GM12864 (cell line): ENCODE results near the gene GNPDA2.

Experiments used
- DNase-seq: peaks from one replicate; pipeline ENCODE4 v3.0.0-alpha.2; 2011; ENCODE audit warnings: low read depth
- H3K4me3 ChIP-seq: 2 replicates; pipeline ENCODE4 v1.5.1; 2011; ENCODE audit warnings: mild to moderate bottlenecking, low read depth, low read length, control low read depth
- CTCF ChIP-seq: IDR thresholded peaks from 2 replicates; pipeline ENCODE4 v1.5.1; 2011; ENCODE audit warnings: low read depth, mild to moderate bottlenecking, moderate library complexity, low read length, control low read depth, inconsistent platforms; ENCODE audit errors: missing control alignments

The GNPDA2 gene

DNA sequence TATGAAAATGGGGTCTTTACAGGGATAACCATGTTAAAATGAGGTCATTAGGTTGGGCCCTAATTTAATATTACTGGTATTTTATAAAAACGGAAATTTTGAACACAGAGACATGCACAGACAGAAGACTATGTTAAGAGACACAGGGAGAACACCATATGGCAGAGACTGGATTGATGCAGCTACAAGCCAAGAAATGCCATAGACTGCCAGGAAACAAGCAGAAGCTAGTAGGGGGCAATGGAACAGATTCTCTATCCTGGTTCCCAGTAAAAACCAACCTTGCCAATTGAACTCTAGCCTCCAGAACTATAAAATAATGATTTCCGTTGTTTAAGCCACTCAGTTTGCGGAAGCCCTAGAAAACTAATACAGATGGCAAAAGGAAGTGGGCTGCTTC is 54.7 kb downstream of the GNPDA2 start:
- no peak for DNase-seq
- no peak for TF ChIP-seq CTCF

GRCh38 chr4:44670506-44671199 is 55.7 kb downstream of the GNPDA2 start:
- DNase-seq, result no peak
- no peak for TF ChIP-seq CTCF
- no peak overlapping the region for H3K4me3 ChIP-seq

More for the DNA sequence above, 54.7 kb downstream of the GNPDA2 start:
- H3K4me3 ChIP-seq, result no peak overlapping the region

DNA sequence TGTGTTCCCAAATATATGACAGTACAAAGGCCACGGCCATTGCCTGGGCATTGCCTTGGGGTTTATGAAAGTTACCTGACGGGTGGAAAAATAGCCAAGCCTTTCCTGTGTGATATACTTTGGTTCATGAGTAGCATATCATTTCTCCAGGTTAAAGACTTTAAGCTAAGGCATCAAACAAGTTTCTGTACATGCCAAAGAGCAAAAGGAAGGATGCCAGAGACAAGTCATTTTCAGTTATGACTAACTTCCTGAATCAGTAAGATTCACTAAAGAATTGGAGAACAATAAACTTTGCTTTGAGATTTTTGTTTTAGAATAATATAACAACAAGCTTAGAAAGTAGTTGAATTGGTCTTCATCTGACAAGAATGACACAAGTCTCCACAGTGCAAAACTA is 57.8 kb downstream of the GNPDA2 start:
- DNase-seq, result no peak
- H3K4me3 ChIP-seq, result no peak overlapping the region
- no peak for TF ChIP-seq CTCF

DNA sequence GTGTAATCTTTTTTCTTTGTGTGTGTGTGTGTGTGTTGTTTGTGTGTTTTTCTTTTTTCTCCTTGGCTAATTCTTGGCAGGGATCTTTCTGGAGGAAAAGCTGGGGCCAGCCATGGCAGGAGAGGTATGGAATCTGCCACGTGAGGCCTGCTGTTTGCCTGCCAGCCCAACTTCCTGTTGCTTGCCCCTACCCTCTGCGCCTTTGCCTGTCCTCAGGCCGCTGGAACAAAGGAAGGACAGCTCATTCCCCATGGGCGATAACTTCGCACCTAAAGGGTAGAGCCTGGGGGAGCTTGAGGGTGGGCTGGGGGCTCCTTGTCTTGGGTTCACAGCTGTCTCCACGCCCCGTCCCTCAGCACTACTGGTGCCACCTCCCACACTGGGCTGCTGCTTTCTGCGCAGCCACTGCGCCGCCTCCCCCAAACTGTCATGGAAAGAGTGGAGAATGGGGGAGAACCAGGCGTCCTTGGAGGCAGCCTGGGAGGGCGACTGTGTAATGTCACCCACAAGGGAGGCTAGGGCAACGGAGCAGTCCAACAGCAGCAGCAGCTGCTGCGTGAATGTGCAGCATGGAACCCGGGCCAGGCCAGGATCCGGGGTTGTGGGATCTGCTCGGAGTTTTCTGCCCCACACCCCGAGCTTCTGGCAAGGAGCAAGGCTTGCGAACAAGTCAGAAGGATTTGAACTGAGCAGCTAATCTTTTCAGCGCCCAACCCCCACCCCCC is 62.7 kb downstream of the GNPDA2 start:
- H3K4me3 ChIP-seq, result no peak overlapping the region
- DNase-seq, result no peak
- no peak for TF ChIP-seq CTCF

DNA sequence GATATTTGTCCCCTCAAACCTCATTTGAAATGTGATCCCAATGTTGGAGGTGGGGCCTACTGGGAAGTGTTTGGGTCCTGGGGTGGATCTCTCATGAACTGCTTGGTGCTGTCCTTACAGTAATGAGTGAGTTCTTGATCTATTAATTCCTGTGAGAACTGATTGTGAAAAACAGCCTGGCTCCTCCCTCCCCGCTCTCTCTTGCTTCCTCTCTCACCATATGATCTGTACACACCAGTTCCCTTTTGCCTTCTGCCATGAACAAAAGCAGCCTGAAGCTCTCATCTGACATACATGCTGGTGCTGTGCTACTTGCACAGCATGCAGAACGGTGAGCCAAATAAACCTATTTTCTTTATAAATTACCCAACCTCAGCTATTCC is 63.7 kb downstream of the GNPDA2 start:
- no peak for DNase-seq
- TF ChIP-seq CTCF, result no peak
- H3K4me3 ChIP-seq, result no peak overlapping the region

DNA sequence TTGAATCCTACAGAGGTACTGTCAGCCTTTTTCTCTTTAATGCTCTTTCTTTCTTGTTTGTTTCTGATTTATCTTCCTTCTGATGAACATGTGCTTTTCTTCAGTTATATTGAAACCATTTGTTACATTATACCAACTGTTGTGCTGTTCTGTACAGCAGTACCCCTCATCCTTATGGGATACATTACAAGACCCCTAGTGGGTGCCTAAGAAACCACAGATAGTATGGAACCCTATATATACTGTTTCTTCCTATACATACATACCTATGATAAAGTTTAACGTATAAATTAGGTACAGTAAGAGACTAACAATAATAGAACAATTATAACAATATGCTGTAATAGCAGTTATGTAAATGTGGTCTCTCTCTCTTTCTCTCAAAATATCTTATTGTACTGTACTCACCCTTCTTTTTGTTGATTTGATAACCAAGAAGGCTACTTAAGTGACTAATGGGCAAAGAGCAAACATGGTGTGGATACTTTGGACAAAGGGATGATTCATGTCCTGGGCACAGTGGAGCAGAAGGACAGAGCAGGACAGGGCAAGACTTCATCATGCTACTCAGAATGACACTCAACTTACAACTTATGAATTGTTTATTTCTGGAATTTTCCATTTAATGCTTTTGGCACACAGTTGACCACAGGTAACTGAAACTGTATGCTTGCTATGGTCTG is 64.3 kb downstream of the GNPDA2 start:
- no peak overlapping the region for H3K4me3 ChIP-seq
- no peak for TF ChIP-seq CTCF
- DNase-seq, result no peak
